Heart right ventricle (tissue), 16 donors: ENCODE measurements around the gene APOA4. TPM values are rescaled to one million over a fixed set of nuclear protein-coding genes. Genes with fewer than 3 reads are reported as not detected.

ENCODE experiments used
- ATAC-seq, 8 donors: fragments of 200-7000 bp; cut with Tn5 transposase; one replicate each; pipeline ENCODE4 v1.9.1; 2020; ENCODE audit warnings: mild to moderate bottlenecking in 8 of 8, moderate library complexity in 8 of 8, moderate number of reproducible peaks in 1 of 8
- DNase-seq, 2 donors: peaks; one replicate each; pipeline ENCODE4 v3.0.0-alpha.2; 2020
- H3K27ac ChIP-seq, 10 donors: fragments of 200-600 bp; sonication (generic) in 2 of 10; one replicate each; pipeline versions ENCODE4 v1.5.0 to v1.8.0; 2020 to 2022; ENCODE audit warnings: mild to moderate bottlenecking in 3 of 10
- H3K27me3 ChIP-seq, 7 donors: fragments of 200-600 bp; one replicate each; pipeline ENCODE4 v1.8.0; 2021 to 2022; ENCODE audit warnings: mild to moderate bottlenecking in 2 of 7
- H3K36me3 ChIP-seq, 9 donors: fragments of 200-600 bp; sonication (generic) in 1 of 9; one replicate each; pipeline versions ENCODE4 v1.5.0 to v1.8.0; 2020 to 2022; ENCODE audit warnings: mild to moderate bottlenecking in 2 of 9
- H3K4me1 ChIP-seq, 9 donors: fragments of 200-600 bp; sonication (generic) in 1 of 9; one replicate each; pipeline versions ENCODE4 v1.5.0 to v1.8.0; 2020 to 2022; ENCODE audit warnings: mild to moderate bottlenecking in 4 of 9
- H3K4me3 ChIP-seq, 10 donors: fragments of 200-600 bp; sonication (generic) in 2 of 10; one replicate each; pipeline versions ENCODE4 v1.5.0 to v1.8.0; 2020 to 2022; ENCODE audit warnings: mild to moderate bottlenecking in 7 of 10, moderate library complexity in 2 of 10
- H3K9me3 ChIP-seq, 11 donors: fragments of 200-600 bp in 10 of 11; sonication (generic) in 2 of 11; one replicate each; pipeline versions ENCODE4 v1.5.0 to v1.8.0; 2013 to 2022; ENCODE audit warnings: mild to moderate bottlenecking in 2 of 11, control low read depth in 1 of 11, moderate library complexity in 1 of 11
- CTCF ChIP-seq, 9 donors: fragments of 200-600 bp; sonication (generic) in 2 of 9; IDR thresholded peaks; one replicate each; pipeline versions ENCODE4 v1.5.0 to v1.8.0; 2021 to 2022; ENCODE audit warnings: antibody characterized with exemption in 9 of 9, mild to moderate bottlenecking in 5 of 9, moderate library complexity in 1 of 9
- WGBS, 2 donors: extraction: QIAGEN DNeasy Blood & Tissue Kit; methylation state at CpG; one replicate each; pipeline ENCODE4 v1.1.7; 2013; ENCODE audit warnings: inconsistent platforms in 1 of 2; 5-methylcytosine and 5-hydroxymethylcytosine counted together
- intact Hi-C, 10 donors: fragments of 100-400 bp; cut with DNase I; formaldehyde crosslinking; loops; one replicate each; pipeline versions ENCODE4 v1.11.1 to v1.14.2; 2022
- polyA plus RNA-seq, 2 donors: library from polyadenylated mRNA; stranded (reverse); fragments of 200-250 nt; gene quantifications; one replicate each; pipeline ENCODE4 v1.2.3, GENCODE V29; 2013
- total RNA-seq, 10 donors: library from RNA; stranded (reverse); fragmentation: NEBNext Ultra II Directional in 3 of 10; extraction: Animal tissue kit (Norgen Biotek cat#: 25700) in 3 of 10; gene quantifications; one replicate each; pipeline versions ENCODE4 v1.2.1 to v1.2.4, GENCODE V29; 2021 to 2023
- donor health status: Arrhythmogenic right ventricular cardiomyopathy.
- donor health status: ischemic (EF 13 %, LVEDD 7.1; RV severe dilation, severe dysfunction).
- donor health status: healthy with polysubstance abuse.
- donor health status: DM: no; HTN: yes; CAD: no.
- donor health status: DM: no; HTN: no; CAD: no.
- donor health status: ischemic (EF 25% LVEDD 6.9; RV normal size, moderate dysfunction).
- donor health status: ischemic (EF 25% LVEDD 5.7; RV mildly dilated, moderate dysfunction).
- donor health status: healthy.
- donor health status: DM: yes; HTN: yes; CAD: no.
- donor health status: Ischemic cardiomyopathy.
- donor health status: ischemic (EF 35%, LVEDD 5.7; RV mildly dilated, moderate dysfunction).
- donor health status: nonischemic (EF 11% LVEDD 7.7; RV severe dilation, severe dysfunction).
- donor health status: DM: yes; HTN: yes; CAD: no.
- donor health status: PGD.
- donor health status: ischemic (EF 29% LVEDD 5.4; RV normal size, mild dysfunction).
- donor health status: nonischemic (EF 23%, LVEDD 6.1; RV moderate dilation, normal function).

The APOA4 gene
- total and polyA plus RNA-seq, 12 donors: 0.26 to 0.75 (median 0.28) TPM; not detected in 9

DNA sequence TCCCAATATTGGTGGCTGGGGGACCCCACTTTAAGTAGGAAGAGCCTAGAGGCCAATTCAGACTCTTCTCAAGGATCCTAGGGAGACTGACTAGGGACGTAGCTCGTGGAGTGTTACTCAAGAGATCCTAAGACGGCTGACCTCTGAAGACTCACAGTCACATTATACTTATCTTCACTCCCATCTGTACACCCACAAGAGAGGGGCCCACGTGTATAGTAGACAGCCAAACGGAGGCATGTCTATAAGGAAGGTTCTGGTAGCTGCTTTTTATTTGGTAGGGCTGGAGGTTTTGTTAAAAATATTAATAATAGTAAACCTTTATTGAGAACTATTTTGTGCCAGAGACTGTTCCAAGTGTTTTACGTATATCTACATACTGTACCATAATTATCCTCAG, 37.2 kb upstream of the APOA4 start:
- Histone ChIP-seq H3K9me3 (no peaks in the 10 kb centered on the region), H3K27me3 (no peaks in the 10 kb centered on the region), H3K36me3 (peaks cover 0 to 100% (median 63%) of the 10 kb centered on the region in 9 donors), H3K4me1 (peaks cover 0 to 13% (median 6%) of the 10 kb centered on the region in 9 donors), H3K27ac (no peak overlapping the region), H3K4me3 (no peak overlapping the region)
- intact Hi-C loops: loop anchor here in 1 of 10 donors (10.0 kb wide), 1 partner anchor 364 kb away; no protein-coding TSS in a partner anchor
- DNase-seq (no peak), ATAC-seq (no peak)
- 91 to 92% methylated on average over 6 of the region's 6 CpGs for WGBS, 2 donors
- no peak for TF ChIP-seq CTCF (IDR thresholded peaks at IDR 0.05)

DNA sequence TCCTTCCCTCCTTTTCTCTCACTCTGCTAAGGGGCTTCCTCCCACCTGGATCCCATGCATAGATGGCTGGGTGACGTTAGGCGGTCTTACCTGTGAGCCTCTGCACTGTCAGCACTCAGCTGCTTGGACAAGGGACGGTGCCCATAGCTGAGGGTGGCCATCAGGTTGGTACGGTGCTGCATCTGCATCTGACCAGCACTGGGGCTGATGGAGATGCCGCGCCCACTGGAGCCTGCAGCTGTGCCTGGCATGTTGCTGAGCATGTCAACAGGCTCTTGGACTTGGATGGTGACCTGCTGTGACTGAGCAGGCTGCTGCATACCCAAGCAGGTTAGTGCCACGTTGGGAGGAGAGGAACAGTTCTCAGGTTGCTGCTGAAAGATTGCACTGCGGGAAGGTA, 36.1 kb upstream of the APOA4 start:
- no peak overlapping the region for H3K4me3 ChIP-seq
- intact Hi-C loops: no loop called here
- peaks cover 0 to 100% (median 68%) of the 10 kb centered on the region in 9 donors for H3K36me3 ChIP-seq
- 90 to 94% methylated on average over 8 of the region's 8 CpGs for WGBS, 2 donors
- no peak overlapping the region for H3K27ac ChIP-seq
- no peak for TF ChIP-seq CTCF (IDR thresholded peaks at IDR 0.05)
- DNase-seq (no peak), ATAC-seq (no peak)
- no peaks in the 10 kb centered on the region for H3K27me3 ChIP-seq
- no peaks in the 10 kb centered on the region for H3K9me3 ChIP-seq
- peaks cover 0 to 14% (median 0%) of the 10 kb centered on the region in 9 donors for H3K4me1 ChIP-seq

DNA sequence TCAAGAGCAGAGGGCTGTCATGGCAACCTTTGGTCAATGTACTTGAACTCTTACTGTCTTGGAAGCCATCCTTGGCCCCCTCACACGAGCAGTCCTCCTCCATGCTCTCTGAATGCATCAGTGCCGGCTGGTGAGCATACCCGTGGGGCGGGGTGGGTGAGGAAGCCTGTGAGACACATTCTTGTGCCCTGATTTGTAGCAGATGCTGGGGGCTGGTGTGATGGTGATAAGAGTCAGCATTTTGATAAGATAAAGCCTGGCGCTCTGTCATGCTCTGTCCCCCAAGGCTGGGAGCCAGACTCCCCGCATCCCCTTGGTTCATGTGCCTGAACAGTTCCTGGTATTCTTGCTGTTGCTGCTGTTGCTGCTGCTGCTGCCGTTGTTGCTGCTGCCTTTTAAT, 34.8 kb upstream of the APOA4 start:
- Histone ChIP-seq H3K4me3 (no peak overlapping the region), H3K36me3 (peaks cover 0 to 99% (median 59%) of the 10 kb centered on the region in 9 donors), H3K27ac (no peak overlapping the region), H3K9me3 (no peaks in the 10 kb centered on the region), H3K4me1 (peaks cover 0 to 26% (median 5%) of the 10 kb centered on the region in 9 donors), H3K27me3 (no peaks in the 10 kb centered on the region)
- 48 to 67% methylated on average over 7 of the region's 7 CpGs for WGBS, 2 donors
- no peak for ATAC-seq
- intact Hi-C loops: no loop called here
- no peak for TF ChIP-seq CTCF (IDR thresholded peaks at IDR 0.05)
- DNase-seq: no peak

GRCh38 chr11:116857316-116857715, 34.2 kb upstream of the APOA4 start:
- no peak for TF ChIP-seq CTCF (IDR thresholded peaks at IDR 0.05)
- Histone ChIP-seq H3K27ac (no peak overlapping the region), H3K36me3 (peaks cover 0 to 93% (median 54%) of the 10 kb centered on the region in 9 donors), H3K4me1 (peaks cover 4 to 32% (median 11%) of the 10 kb centered on the region in 9 donors), H3K4me3 (no peak overlapping the region), H3K27me3 (no peaks in the 10 kb centered on the region), H3K9me3 (no peaks in the 10 kb centered on the region)
- DNase-seq (no peak), ATAC-seq (no peak)
- intact Hi-C loops: no loop called here
- 84 to 87% methylated on average over 2 of the region's 2 CpGs for WGBS, 2 donors
